ENCODE data around the gene BOLA1. TPM values are rescaled to one million over a fixed set of nuclear protein-coding genes. Genes with fewer than 3 reads are reported as not detected.

The BOLA1 gene
- total and polyA plus RNA-seq, 4 experiments from 2014 or later = 25.2 to 31.4 (median 25.2) TPM

DNA sequence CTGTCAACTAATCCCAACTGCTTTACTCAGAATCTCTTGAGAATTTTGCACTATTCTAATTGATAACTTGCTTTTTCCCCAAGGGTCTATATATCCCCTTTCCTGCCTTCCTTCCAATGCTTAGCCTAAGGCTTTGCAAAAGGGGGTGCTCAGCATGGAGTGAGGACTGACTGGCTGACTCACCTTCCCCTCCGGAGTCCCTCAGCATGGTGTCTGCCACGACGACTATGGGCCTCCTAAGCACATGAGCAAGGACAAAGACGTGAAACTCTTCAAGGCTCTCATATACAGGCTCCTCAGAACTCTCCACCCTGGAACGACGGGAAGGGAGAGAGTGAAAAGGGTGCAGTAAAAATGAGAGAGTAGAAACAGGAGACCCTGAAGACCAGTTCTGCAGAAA is 50.5 kb downstream of the BOLA1 start:
- Mint-ChIP-seq H3K27ac (peak overlapping the region in 1 of 7 donors; percentile 28), H3K36me3 (peaks cover 25 to 31% of the 10 kb centered on the region in 2 donors), H3K4me3 (no peak overlapping the region), H3K4me1 (no peaks in the 10 kb centered on the region), H3K27me3 (no peaks in the 10 kb centered on the region), H3K9me3 (no peaks in the 10 kb centered on the region)
- Histone ChIP-seq H3K4me3 (ENCODE audit: low read length in 2 of 2) (no peak overlapping the region), H3K4me1 (ENCODE audit: insufficient read depth, low read length) (no peaks in the 10 kb centered on the region), H3K27me3 (ENCODE audit: insufficient read depth, low read length) (no peaks in the 10 kb centered on the region), H3K27ac (ENCODE audit: low read depth, low read length) (no peak overlapping the region), H3K9me3 (ENCODE audit: control insufficient read depth in 1 of 2, low read length in 2 of 2) (no peaks in the 10 kb centered on the region), H3K36me3 (ENCODE audit: insufficient read depth, low read length) (no peaks in the 10 kb centered on the region)
- no peak for DNase-seq
- CTCF ChIA-PET (ENCODE audit: partially characterized antibody) = interaction anchor here (1.0 kb wide), 1 partner anchor 12 kb away, joined by 4 read pairs; no protein-coding TSS in a partner anchor
- POLR2A ChIA-PET (ENCODE audit: partially characterized antibody) = no interaction called here
- intact Hi-C loops (cut with micrococcal nuclease) = no loop called here

Other genes starting within 250 kb of the BOLA1 start
- under 1 TPM in 1 of 2 experiments, not detected in 1; 0.53 TPM for gene FCGR1A, start 116.9 kb upstream of the BOLA1 start, total RNA-seq
- gene FCGR1A, start 116.9 kb upstream of the BOLA1 start, polyA plus RNA-seq = not detected
- 1 to 10 TPM; 4.3 to 5.0 TPM for gene SV2A, start 18.3 kb downstream of the BOLA1 start, total RNA-seq
- gene SV2A, start 18.3 kb downstream of the BOLA1 start, polyA plus RNA-seq = 1 to 10 TPM; 2.8 to 2.9 TPM
- gene SF3B4, start 28.2 kb downstream of the BOLA1 start, total RNA-seq = 10 to 100 TPM; 47.7 to 48.8 TPM
- gene SF3B4, start 28.2 kb downstream of the BOLA1 start, polyA plus RNA-seq = 100 to 1,000 TPM in 1 of 2 donors, 10 to 100 TPM in 1; 82.2 to 112 TPM
- 1 to 10 TPM; 1.3 to 2.1 TPM for gene MTMR11, start 37.3 kb downstream of the BOLA1 start, total RNA-seq
- gene MTMR11, start 37.3 kb downstream of the BOLA1 start, polyA plus RNA-seq = under 1 TPM in 1 of 2 donors, not detected in 1; 0.28 TPM
- 10 to 100 TPM; 15.3 to 17.6 TPM for gene OTUD7B, start 111.2 kb downstream of the BOLA1 start, total RNA-seq
- 1 to 10 TPM in 1 of 2 donors, under 1 TPM in 1; 0.27 to 2.8 TPM for gene OTUD7B, start 111.2 kb downstream of the BOLA1 start, polyA plus RNA-seq
- 10 to 100 TPM; 32.1 to 38.5 TPM for gene VPS45, start 168.2 kb downstream of the BOLA1 start, total RNA-seq
- 10 to 100 TPM; 25.1 to 36.7 TPM for gene VPS45, start 168.2 kb downstream of the BOLA1 start, polyA plus RNA-seq

Data from CD4-positive, alpha-beta memory T cell (primary cell).